Mononuclear cell (primary cell): Measurements from ENCODE around the gene SRSF12. TPM values are rescaled to one million over a fixed set of nuclear protein-coding genes. Genes with fewer than 3 reads are reported as not detected.
"Not testable (repeated sequence)": the region's sequence is repeated elsewhere in the genome, so short reads cannot be mapped to it uniquely, and the experiment has no call there.

Source experiments
- H3K27me3 ChIP-seq: 2 replicates; pipeline ENCODE4 v1.6.0; 2011; ENCODE audit warnings: low read length, control low read depth; ENCODE audit not compliant: insufficient read depth
- H3K4me1 ChIP-seq: 2 replicates; pipeline ENCODE4 v1.5.1; 2011; ENCODE audit warnings: mild to moderate bottlenecking, low read length, control low read depth; ENCODE audit not compliant: insufficient read depth
- H3K4me3 ChIP-seq: 2 replicates; pipeline ENCODE4 v1.5.1; 2011; ENCODE audit warnings: mild to moderate bottlenecking, low read length, moderate library complexity
- H3K9me3 ChIP-seq: 2 replicates; pipeline ENCODE4 v1.5.1; 2011; ENCODE audit warnings: low read depth, mild to moderate bottlenecking, control low read depth, low read length
- total RNA-seq: library from RNA; depleted of rRNA; stranded (reverse); fragments of >200 nt; gene quantifications from one replicate; pipeline ENCODE4 v1.2.3, GENCODE V29; 2012

Gene SRSF12
- total RNA-seq, 1 donor: not detected

- no peak overlapping the region for H3K4me3 ChIP-seq
- H3K9me3 ChIP-seq: no peaks in the 10 kb centered on the region
- peaks cover 26% of the 10 kb centered on the region for H3K4me1 ChIP-seq
- no peaks in the 10 kb centered on the region for H3K27me3 ChIP-seq
These were observed 49.2 kb downstream of the SRSF12 start for GRCh38 chr6:89068695-89069094.

- Histone ChIP-seq H3K27me3 (no peaks in the 10 kb centered on the region), H3K9me3 (no peaks in the 10 kb centered on the region), H3K4me3 (no peak overlapping the region), H3K4me1 (peaks cover 20% of the 10 kb centered on the region)
These were observed 50.1 kb downstream of the SRSF12 start for GRCh38 chr6:89067796-89068195.

GRCh38 chr6:89066940-89067646 is 50.8 kb downstream of the SRSF12 start:
- Histone ChIP-seq H3K4me1 (peaks cover 13% of the 10 kb centered on the region), H3K4me3 (no peak overlapping the region), H3K9me3 (no peaks in the 10 kb centered on the region), H3K27me3 (no peaks in the 10 kb centered on the region)

- not testable (repeated sequence) for H3K4me3 ChIP-seq, H3K9me3 ChIP-seq, H3K27me3 ChIP-seq
- peaks cover 11% of the 10 kb centered on the region for H3K4me1 ChIP-seq
These were observed 51.8 kb downstream of the SRSF12 start for GRCh38 chr6:89066121-89066520.

GRCh38 chr6:89064931-89065330 is 52.9 kb downstream of the SRSF12 start:
- H3K4me3 ChIP-seq, H3K9me3 ChIP-seq, H3K27me3 ChIP-seq: not testable (repeated sequence)
- peaks cover 11% of the 10 kb centered on the region for H3K4me1 ChIP-seq

DNA sequence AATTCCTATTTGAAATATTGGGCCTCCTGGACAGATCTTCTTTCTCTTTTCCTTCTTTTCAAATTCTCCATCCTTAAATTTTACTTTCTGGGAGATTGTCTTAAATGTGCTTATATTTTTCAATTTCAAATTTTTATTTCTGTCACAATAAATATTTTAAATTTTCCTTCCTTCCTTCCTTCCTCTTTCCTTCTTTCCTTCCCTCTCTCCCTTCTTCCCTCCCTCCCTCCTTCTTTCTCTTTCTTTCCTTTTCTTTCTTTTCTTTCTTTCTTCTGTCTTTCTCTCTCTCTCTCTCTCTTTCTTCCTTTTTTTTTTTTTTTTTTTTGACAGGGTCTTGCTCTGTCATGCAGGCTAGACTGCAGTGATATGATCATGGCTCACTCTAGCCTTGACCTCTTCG is 54.0 kb downstream of the SRSF12 start:
- H3K27me3 ChIP-seq: no peaks in the 10 kb centered on the region
- H3K9me3 ChIP-seq: no peaks in the 10 kb centered on the region
- H3K4me3 ChIP-seq: no peak overlapping the region
- peaks cover 11% of the 10 kb centered on the region for H3K4me1 ChIP-seq

GRCh38 chr6:89059227-89059626 is 58.6 kb downstream of the SRSF12 start:
- Histone ChIP-seq H3K9me3 (no peaks in the 10 kb centered on the region), H3K27me3 (no peaks in the 10 kb centered on the region), H3K4me3 (no peak overlapping the region), H3K4me1 (no peaks in the 10 kb centered on the region)

DNA sequence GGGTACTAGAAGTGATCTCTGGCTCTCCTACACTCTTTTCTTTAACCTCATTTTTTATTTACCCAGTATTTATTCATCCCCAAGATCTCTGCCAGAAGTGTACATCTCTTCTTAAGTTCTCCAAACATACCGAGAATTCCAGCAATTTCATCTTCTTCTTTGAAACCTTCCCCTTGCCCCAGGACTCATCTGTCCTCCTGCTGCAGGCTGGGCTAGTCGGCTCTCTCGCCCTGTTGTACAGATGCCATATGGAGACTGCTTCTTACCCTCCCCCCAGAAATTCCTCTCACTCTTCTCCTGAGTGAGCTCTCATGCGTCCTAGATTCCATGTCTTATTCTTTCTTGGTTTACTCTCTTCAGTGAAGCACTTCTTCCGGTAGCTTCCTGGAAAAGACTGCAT is 59.2 kb downstream of the SRSF12 start:
- no peaks in the 10 kb centered on the region for H3K9me3 ChIP-seq
- no peak overlapping the region for H3K4me3 ChIP-seq
- H3K27me3 ChIP-seq: no peaks in the 10 kb centered on the region
- no peaks in the 10 kb centered on the region for H3K4me1 ChIP-seq

- Histone ChIP-seq H3K4me3 (no peak overlapping the region), H3K9me3 (no peaks in the 10 kb centered on the region), H3K27me3 (no peaks in the 10 kb centered on the region), H3K4me1 (no peaks in the 10 kb centered on the region)
These were observed 60.1 kb downstream of the SRSF12 start for GRCh38 chr6:89057759-89058158.

GRCh38 chr6:89054208-89054607 is 63.7 kb downstream of the SRSF12 start:
- H3K4me3 ChIP-seq: no peak overlapping the region
- no peaks in the 10 kb centered on the region for H3K27me3 ChIP-seq
- no peaks in the 10 kb centered on the region for H3K9me3 ChIP-seq
- peaks cover 18% of the 10 kb centered on the region for H3K4me1 ChIP-seq

DNA sequence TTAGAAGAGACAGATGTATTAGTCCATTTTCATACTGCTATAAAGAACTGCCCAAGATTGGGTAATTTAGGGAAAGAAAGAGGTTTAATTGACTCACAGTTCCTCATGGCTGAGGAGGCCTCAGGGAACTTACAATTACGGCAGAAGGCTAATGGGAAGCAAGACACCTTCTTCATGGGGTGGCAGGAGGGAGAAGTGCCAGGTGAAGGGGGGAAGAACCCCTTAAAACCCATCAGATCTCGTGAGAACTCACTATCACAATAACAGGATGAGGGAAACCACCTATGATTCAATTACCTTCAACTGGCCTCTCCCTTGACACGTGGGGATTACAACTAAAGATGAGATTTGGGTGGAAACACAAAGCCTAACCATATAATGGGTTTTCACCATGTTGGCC is 66.2 kb downstream of the SRSF12 start:
- Histone ChIP-seq H3K4me1 (peaks cover 23% of the 10 kb centered on the region), H3K4me3 (no peak overlapping the region), H3K9me3 (no peaks in the 10 kb centered on the region), H3K27me3 (no peaks in the 10 kb centered on the region)

DNA sequence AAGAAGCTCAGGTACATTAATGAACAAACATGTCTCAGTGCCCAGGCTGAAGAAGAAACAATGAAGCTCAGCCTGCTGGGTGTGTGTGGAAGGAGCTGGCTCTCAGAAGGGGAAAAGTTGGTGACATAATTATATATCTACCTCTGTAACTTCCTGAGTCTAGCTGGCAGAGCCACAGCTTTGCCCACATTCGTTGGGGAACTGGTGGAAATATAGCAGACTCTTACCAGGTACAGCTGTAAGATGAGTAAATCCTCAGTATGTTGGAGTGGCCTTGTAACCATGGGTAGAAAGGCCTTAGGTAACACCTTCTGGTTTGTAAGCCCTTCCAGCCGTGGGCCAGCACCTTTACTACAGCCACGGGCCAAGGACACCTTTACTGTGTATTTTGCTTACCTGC is 67.2 kb downstream of the SRSF12 start:
- H3K4me3 ChIP-seq: no peak overlapping the region
- H3K9me3 ChIP-seq: no peaks in the 10 kb centered on the region
- H3K4me1 ChIP-seq: peaks cover 23% of the 10 kb centered on the region
- H3K27me3 ChIP-seq: no peaks in the 10 kb centered on the region

- Histone ChIP-seq H3K27me3 (no peaks in the 10 kb centered on the region), H3K4me3 (no peak overlapping the region), H3K9me3 (no peaks in the 10 kb centered on the region), H3K4me1 (peaks cover 28% of the 10 kb centered on the region)
These were observed 67.7 kb downstream of the SRSF12 start for GRCh38 chr6:89050155-89050554.

DNA sequence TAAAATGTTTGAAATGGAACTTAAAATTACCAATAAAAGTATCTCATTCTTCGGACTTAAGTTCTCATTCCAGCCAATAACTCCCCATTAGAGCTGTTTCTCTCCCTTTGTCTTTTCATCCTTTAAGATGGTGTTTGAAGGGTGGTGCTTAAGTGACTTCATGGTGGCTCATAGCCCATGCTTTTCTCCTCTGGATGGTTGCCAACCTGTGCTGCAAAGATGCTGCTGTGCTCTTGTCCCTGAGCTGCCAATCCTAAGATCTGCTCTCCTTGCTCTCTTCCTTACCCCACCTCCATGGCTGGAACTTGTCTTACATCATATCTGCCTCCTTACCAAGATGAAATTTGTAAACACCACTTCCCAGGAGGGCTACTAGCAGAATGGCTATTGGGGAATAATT is 68.9 kb downstream of the SRSF12 start:
- Histone ChIP-seq H3K4me3 (no peak overlapping the region), H3K27me3 (no peaks in the 10 kb centered on the region), H3K9me3 (no peaks in the 10 kb centered on the region), H3K4me1 (peaks cover 40% of the 10 kb centered on the region)

GRCh38 chr6:89048288-89048923 is 69.5 kb downstream of the SRSF12 start:
- Histone ChIP-seq H3K4me3 (no peak overlapping the region), H3K4me1 (peaks cover 41% of the 10 kb centered on the region), H3K27me3 (no peaks in the 10 kb centered on the region), H3K9me3 (no peaks in the 10 kb centered on the region)

GRCh38 chr6:89047473-89047872 is 70.4 kb downstream of the SRSF12 start:
- Histone ChIP-seq H3K9me3 (no peaks in the 10 kb centered on the region), H3K4me1 (peaks cover 41% of the 10 kb centered on the region), H3K4me3 (no peak overlapping the region), H3K27me3 (no peaks in the 10 kb centered on the region)
